ENCODE measurements around the gene KRT74.

The KRT74 gene

GRCh38 chr12:52558781-52559445 is 14.7 kb downstream of the KRT74 start:
- H4K20me1 ChIP-seq (ENCODE audit: insufficient read depth, low read length) = no peaks in the 10 kb centered on the region

GRCh38 chr12:52557476-52557875 is 16.2 kb downstream of the KRT74 start:
- TF ChIP-seq CTCF (IDR thresholded peaks at IDR 0.05; ENCODE audit: low read length) (no peak), EZH2 (IDR thresholded peaks at IDR 0.05; ENCODE audit: borderline replicate concordance, low read length) (no peak)
- Histone ChIP-seq H3K4me1 (ENCODE audit: insufficient read depth, low read length, severe bottlenecking) (no peaks in the 10 kb centered on the region), H3K27me3 (ENCODE audit: insufficient read depth, low read length) (0 out of 2 replicates have a peak, but pooled peaks cover 3% of the 10 kb centered on the region)

More at GRCh38 chr12:52558781-52559445, 14.7 kb downstream of the KRT74 start:
- Histone ChIP-seq H3K9me3 (ENCODE audit: low read length) (no peaks in the 10 kb centered on the region), H3K4me3 (ENCODE audit: low read depth, low read length, poor library complexity, severe bottlenecking) (no peak overlapping the region), H3K27me3 (ENCODE audit: insufficient read depth, low read length) (0 out of 2 replicates have a peak, but pooled peaks cover 3% of the 10 kb centered on the region), H3F3A (ENCODE audit: insufficient read depth, low read length) (no peaks in the 10 kb centered on the region), H3K79me2 (ENCODE audit: insufficient read depth, low read length) (no peaks in the 10 kb centered on the region), H3K4me2 (ENCODE audit: low read length) (no peak overlapping the region), H3K27ac (ENCODE audit: low read depth, low read length, poor library complexity, severe bottlenecking) (no peak overlapping the region), H3K9me2 (ENCODE audit: low read depth, low read length) (no peaks in the 10 kb centered on the region), H3K36me3 (ENCODE audit: insufficient read depth, low read length) (no peaks in the 10 kb centered on the region), H3K9ac (ENCODE audit: low read length) (no peak overlapping the region), H2AFZ (ENCODE audit: low read length) (no peak overlapping the region), H3K4me1 (ENCODE audit: insufficient read depth, low read length, severe bottlenecking) (no peaks in the 10 kb centered on the region)
- no peak for TF ChIP-seq CTCF (IDR thresholded peaks at IDR 0.05; ENCODE audit: low read length)
- no peak for TF ChIP-seq EZH2 (IDR thresholded peaks at IDR 0.05; ENCODE audit: borderline replicate concordance, low read length)

GRCh38 chr12:52555577-52555976 is 18.1 kb downstream of the KRT74 start:
- Histone ChIP-seq H3K27ac (ENCODE audit: low read depth, low read length, poor library complexity, severe bottlenecking) (no peak overlapping the region), H3K9ac (ENCODE audit: low read length) (no peak overlapping the region), H2AFZ (ENCODE audit: low read length) (no peak overlapping the region), H3F3A (ENCODE audit: insufficient read depth, low read length) (no peaks in the 10 kb centered on the region), H3K9me3 (ENCODE audit: low read length) (no peaks in the 10 kb centered on the region), H3K4me2 (ENCODE audit: low read length) (no peak overlapping the region), H3K4me1 (ENCODE audit: insufficient read depth, low read length, severe bottlenecking) (no peaks in the 10 kb centered on the region), H3K9me2 (ENCODE audit: low read depth, low read length) (no peaks in the 10 kb centered on the region), H4K20me1 (ENCODE audit: insufficient read depth, low read length) (no peaks in the 10 kb centered on the region), H3K36me3 (ENCODE audit: insufficient read depth, low read length) (no peaks in the 10 kb centered on the region), H3K27me3 (ENCODE audit: insufficient read depth, low read length) (no peaks in the 10 kb centered on the region), H3K4me3 (ENCODE audit: low read depth, low read length, poor library complexity, severe bottlenecking) (no peak overlapping the region), H3K79me2 (ENCODE audit: insufficient read depth, low read length) (no peaks in the 10 kb centered on the region)
- TF ChIP-seq EZH2 (IDR thresholded peaks at IDR 0.05; ENCODE audit: borderline replicate concordance, low read length) = no peak
- no peak for TF ChIP-seq CTCF (IDR thresholded peaks at IDR 0.05; ENCODE audit: low read length)

More at GRCh38 chr12:52557476-52557875, 16.2 kb downstream of the KRT74 start:
- no peak overlapping the region for H3K27ac ChIP-seq (ENCODE audit: low read depth, low read length, poor library complexity, severe bottlenecking)
- H3K79me2 ChIP-seq (ENCODE audit: insufficient read depth, low read length) = no peaks in the 10 kb centered on the region
- H3K4me3 ChIP-seq (ENCODE audit: low read depth, low read length, poor library complexity, severe bottlenecking) = no peak overlapping the region
- no peaks in the 10 kb centered on the region for H3K9me2 ChIP-seq (ENCODE audit: low read depth, low read length)
- no peak overlapping the region for H3K4me2 ChIP-seq (ENCODE audit: low read length)
- H4K20me1 ChIP-seq (ENCODE audit: insufficient read depth, low read length) = no peaks in the 10 kb centered on the region
- H3F3A ChIP-seq (ENCODE audit: insufficient read depth, low read length) = no peaks in the 10 kb centered on the region
- H3K36me3 ChIP-seq (ENCODE audit: insufficient read depth, low read length) = no peaks in the 10 kb centered on the region
- H3K9me3 ChIP-seq (ENCODE audit: low read length) = no peaks in the 10 kb centered on the region
- no peak overlapping the region for H2AFZ ChIP-seq (ENCODE audit: low read length)
- no peak overlapping the region for H3K9ac ChIP-seq (ENCODE audit: low read length)

Data from OCI-LY1 (cell line).